Dendritic cell treated with granulocyte-macrophage colony-stimulating factor and Interleukin-4, amounts not matched to agents 40 ng/mL and 50 ng/mL, for 4 days (primary cell): ENCODE measurements around the gene OXER1.
"Not testable (repeated sequence)": the region's sequence is repeated elsewhere in the genome, so short reads cannot be mapped to it uniquely, and the experiment has no call there.

Experiments
- H3K27ac Mint-ChIP-seq: one replicate; pipeline ENCODE4 v1.8.0; 2022; ENCODE audit warnings: mild to moderate bottlenecking, mixed read lengths
- H3K27me3 Mint-ChIP-seq: one replicate; pipeline ENCODE4 v1.8.0; 2022; ENCODE audit warnings: mild to moderate bottlenecking, mixed read lengths
- H3K36me3 Mint-ChIP-seq: one replicate; pipeline ENCODE4 v1.8.0; 2022; ENCODE audit warnings: low read depth, mixed read lengths
- H3K4me1 Mint-ChIP-seq: one replicate; pipeline ENCODE4 v1.8.0; 2022; ENCODE audit warnings: low read depth, mixed read lengths
- H3K4me3 Mint-ChIP-seq: one replicate; pipeline ENCODE4 v1.8.0; 2022; ENCODE audit warnings: mild to moderate bottlenecking, moderate library complexity, mixed read lengths
- H3K9me3 Mint-ChIP-seq: one replicate; pipeline ENCODE4 v1.8.0; 2022; ENCODE audit warnings: mixed read lengths
- intact Hi-C: fragments of 100-400 bp; cut with micrococcal nuclease; formaldehyde crosslinking; loops from one replicate; pipeline ENCODE4 v1.15.0; 2022

Gene OXER1

DNA sequence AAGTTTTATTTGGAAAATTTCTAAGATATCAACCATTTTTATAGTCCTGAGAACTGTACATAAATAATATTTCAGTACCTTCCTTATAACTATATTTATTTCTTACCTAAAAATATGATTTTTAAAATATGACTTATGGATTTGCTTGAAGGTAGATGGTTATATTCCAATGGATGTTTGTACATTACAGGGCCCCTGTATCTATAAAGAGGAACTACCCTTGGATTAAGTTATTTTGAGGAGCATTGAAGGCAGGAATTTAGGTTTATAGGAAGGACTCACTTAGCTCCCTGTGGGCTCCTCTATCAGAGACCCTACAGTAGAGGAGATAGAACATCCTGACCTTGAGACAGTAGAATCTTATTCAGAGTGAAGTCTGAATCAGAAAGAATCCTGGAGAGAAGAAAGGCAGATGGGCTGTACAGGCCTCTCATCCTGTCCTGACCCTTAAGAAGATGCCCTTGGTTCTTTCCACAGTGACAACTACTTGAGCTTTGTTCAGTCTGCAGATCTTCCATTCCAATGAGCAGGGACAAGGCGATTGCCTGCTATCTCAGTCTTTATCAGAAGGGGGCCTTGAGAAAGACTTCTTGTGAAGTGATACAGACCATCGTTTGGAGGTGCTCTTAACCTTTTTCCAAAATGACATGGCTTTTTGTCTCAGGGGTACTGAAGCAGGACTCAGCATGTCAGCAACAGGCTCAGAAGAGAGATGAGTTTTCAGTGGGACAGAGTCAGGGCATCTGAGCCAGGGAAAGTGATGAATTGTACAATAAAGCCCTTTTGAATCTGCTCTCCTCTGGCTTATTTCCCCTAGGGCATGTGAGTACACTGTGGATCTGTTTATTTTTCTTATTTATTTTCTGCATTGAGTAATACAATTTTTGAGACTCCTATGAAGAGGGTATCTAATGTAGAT, 20.9 kb downstream of the OXER1 start:
- no peak overlapping the region for H3K4me3 Mint-ChIP-seq
- H3K36me3 Mint-ChIP-seq, result peaks cover 4% of the 10 kb centered on the region
- peaks cover 12% of the 10 kb centered on the region for H3K27me3 Mint-ChIP-seq
- H3K27ac Mint-ChIP-seq, result no peak overlapping the region
- H3K9me3 Mint-ChIP-seq, result peaks cover 8% of the 10 kb centered on the region
- H3K4me1 Mint-ChIP-seq, result no peaks in the 10 kb centered on the region
- intact Hi-C loops, result no loop called here

DNA sequence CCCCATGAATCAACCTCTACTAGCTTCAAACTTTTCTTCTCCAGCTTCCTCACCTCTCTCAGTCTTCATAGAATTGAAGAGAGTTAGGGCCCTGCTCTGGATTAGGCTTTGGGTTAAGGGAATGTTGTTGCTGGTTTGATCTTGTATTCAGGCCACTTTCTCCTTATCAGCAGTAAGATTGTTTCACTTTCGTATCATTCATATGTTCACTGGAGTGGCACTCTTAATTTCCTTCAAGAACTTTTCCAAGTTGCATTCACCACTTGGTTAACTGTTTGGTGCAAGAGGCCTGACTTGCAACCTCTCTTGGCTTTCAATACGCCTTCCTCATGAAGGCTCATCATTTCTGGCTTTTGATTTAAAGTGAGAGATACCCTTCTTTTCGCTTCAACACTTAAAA, 22.8 kb downstream of the OXER1 start:
- peaks cover 6% of the 10 kb centered on the region for H3K4me1 Mint-ChIP-seq
- intact Hi-C loops, result no loop called here
- H3K9me3 Mint-ChIP-seq, result peaks cover 16% of the 10 kb centered on the region
- H3K4me3 Mint-ChIP-seq, result no peak overlapping the region
- H3K27ac Mint-ChIP-seq, result no peak overlapping the region
- H3K27me3 Mint-ChIP-seq, result peaks cover 1% of the 10 kb centered on the region
- H3K36me3 Mint-ChIP-seq, result peaks cover 7% of the 10 kb centered on the region

- Mint-ChIP-seq H3K27me3 (peaks cover 2% of the 10 kb centered on the region), H3K36me3 (peaks cover 46% of the 10 kb centered on the region), H3K27ac (no peak overlapping the region), H3K4me1 (peaks cover 6% of the 10 kb centered on the region), H3K9me3 (peaks cover 60% of the 10 kb centered on the region), H3K4me3 (no peak overlapping the region)
- intact Hi-C loops, result no loop called here
Measured at GRCh38 chr2:42736598-42737322, 27.2 kb downstream of the OXER1 start.

GRCh38 chr2:42733852-42734251, 30.1 kb downstream of the OXER1 start:
- no peak overlapping the region for H3K4me3 Mint-ChIP-seq
- peaks cover 79% of the 10 kb centered on the region for H3K9me3 Mint-ChIP-seq
- peaks cover 6% of the 10 kb centered on the region for H3K4me1 Mint-ChIP-seq
- peaks cover 54% of the 10 kb centered on the region for H3K36me3 Mint-ChIP-seq
- peaks cover 3% of the 10 kb centered on the region for H3K27me3 Mint-ChIP-seq
- intact Hi-C loops, result no loop called here
- no peak overlapping the region for H3K27ac Mint-ChIP-seq

GRCh38 chr2:42731316-42731715, 32.6 kb downstream of the OXER1 start:
- H3K27me3 Mint-ChIP-seq, H3K27ac Mint-ChIP-seq, H3K4me1 Mint-ChIP-seq, H3K4me3 Mint-ChIP-seq, intact Hi-C loops: not testable (repeated sequence)
- H3K9me3 Mint-ChIP-seq, result peaks cover 70% of the 10 kb centered on the region
- peaks cover 52% of the 10 kb centered on the region for H3K36me3 Mint-ChIP-seq

GRCh38 chr2:42726680-42727079, 37.3 kb downstream of the OXER1 start:
- Mint-ChIP-seq H3K9me3 (peaks cover 24% of the 10 kb centered on the region), H3K4me3 (no peak overlapping the region), H3K4me1 (peaks cover 34% of the 10 kb centered on the region), H3K36me3 (peaks cover 11% of the 10 kb centered on the region), H3K27me3 (peaks cover 1% of the 10 kb centered on the region), H3K27ac (no peak overlapping the region)
- intact Hi-C loops, result no loop called here

- intact Hi-C loops, result no loop called here
- Mint-ChIP-seq H3K4me3 (no peak overlapping the region), H3K4me1 (peaks cover 34% of the 10 kb centered on the region), H3K36me3 (peaks cover under 1% of the 10 kb centered on the region), H3K27ac (peak overlapping the region; percentile 68), H3K9me3 (peaks cover 13% of the 10 kb centered on the region), H3K27me3 (peaks cover 1% of the 10 kb centered on the region)
Measured at GRCh38 chr2:42725657-42726056, 38.3 kb downstream of the OXER1 start.

GRCh38 chr2:42724886-42725285, 39.0 kb downstream of the OXER1 start:
- intact Hi-C loops, result no loop called here
- peaks cover 6% of the 10 kb centered on the region for H3K9me3 Mint-ChIP-seq
- peaks cover 34% of the 10 kb centered on the region for H3K4me1 Mint-ChIP-seq
- H3K27ac Mint-ChIP-seq, result peak overlapping the region; percentile 68
- H3K4me3 Mint-ChIP-seq, result no peak overlapping the region
- H3K27me3 Mint-ChIP-seq, result peaks cover 1% of the 10 kb centered on the region
- no peaks in the 10 kb centered on the region for H3K36me3 Mint-ChIP-seq

GRCh38 chr2:42723465-42723864, 40.5 kb downstream of the OXER1 start:
- H3K27me3 Mint-ChIP-seq, result no peaks in the 10 kb centered on the region
- H3K36me3 Mint-ChIP-seq, result no peaks in the 10 kb centered on the region
- no peaks in the 10 kb centered on the region for H3K9me3 Mint-ChIP-seq
- H3K27ac Mint-ChIP-seq, result no peak overlapping the region
- intact Hi-C loops, result no loop called here
- no peak overlapping the region for H3K4me3 Mint-ChIP-seq
- peaks cover 34% of the 10 kb centered on the region for H3K4me1 Mint-ChIP-seq

- Mint-ChIP-seq H3K4me3 (no peak overlapping the region), H3K27ac (peak overlapping the region; percentile 61), H3K36me3 (no peaks in the 10 kb centered on the region), H3K9me3 (no peaks in the 10 kb centered on the region), H3K27me3 (no peaks in the 10 kb centered on the region), H3K4me1 (peaks cover 34% of the 10 kb centered on the region)
- intact Hi-C loops, result loop anchor here (1.0 kb wide), 1 partner anchor 30 kb away; no protein-coding TSS in a partner anchor
Measured at GRCh38 chr2:42722320-42723190, 41.4 kb downstream of the OXER1 start.

DNA sequence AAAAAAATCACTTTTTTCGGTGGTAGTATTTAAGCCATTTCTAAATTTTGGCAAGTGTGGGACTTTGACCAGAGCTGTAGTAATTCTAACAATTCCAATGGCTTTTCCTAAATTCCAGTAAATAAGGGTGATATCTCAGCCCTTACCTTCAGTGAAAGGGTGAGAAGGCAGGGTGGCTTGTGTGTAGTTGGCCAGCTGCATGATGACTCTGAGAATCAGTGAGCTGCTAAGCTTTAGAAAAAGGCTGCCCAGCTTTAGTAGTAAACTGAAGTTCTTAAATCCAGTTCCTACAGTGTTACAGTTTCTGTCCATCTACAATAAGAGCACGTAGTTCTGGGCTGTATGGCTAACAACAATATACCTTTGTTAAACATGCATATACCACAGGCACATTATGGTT, 42.0 kb downstream of the OXER1 start:
- H3K36me3 Mint-ChIP-seq, result no peaks in the 10 kb centered on the region
- H3K9me3 Mint-ChIP-seq, result no peaks in the 10 kb centered on the region
- no peaks in the 10 kb centered on the region for H3K27me3 Mint-ChIP-seq
- peak overlapping the region; percentile 61 for H3K27ac Mint-ChIP-seq
- intact Hi-C loops, result loop anchor here (1.0 kb wide), 1 partner anchor 30 kb away; no protein-coding TSS in a partner anchor
- H3K4me3 Mint-ChIP-seq, result no peak overlapping the region
- H3K4me1 Mint-ChIP-seq, result peaks cover 34% of the 10 kb centered on the region

DNA sequence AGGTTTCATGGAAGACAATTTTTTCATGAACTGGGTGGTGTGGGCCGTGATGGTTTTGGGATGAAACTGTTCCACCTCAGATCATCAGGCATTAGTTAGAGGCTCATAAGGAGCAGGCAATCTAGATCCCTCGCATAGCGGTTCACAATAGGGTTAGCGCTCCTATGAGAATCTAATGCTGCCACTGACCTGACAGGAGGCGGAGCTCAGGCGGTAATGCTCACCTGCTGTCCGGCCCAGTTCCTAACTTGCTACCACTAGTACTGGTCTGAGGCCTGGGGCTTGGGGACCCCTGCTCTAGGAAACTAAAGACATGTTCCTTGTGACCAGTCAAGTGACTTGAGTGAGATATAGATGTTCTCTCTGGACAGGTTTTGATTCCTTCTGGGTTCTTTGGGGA, 49.2 kb downstream of the OXER1 start:
- Mint-ChIP-seq H3K27ac (no peak overlapping the region), H3K4me1 (no peaks in the 10 kb centered on the region), H3K36me3 (no peaks in the 10 kb centered on the region), H3K27me3 (no peaks in the 10 kb centered on the region), H3K4me3 (no peak overlapping the region), H3K9me3 (no peaks in the 10 kb centered on the region)
- intact Hi-C loops, result loop anchor here (10.0 kb wide), 1 partner anchor 60 kb away; no protein-coding TSS in a partner anchor

GRCh38 chr2:42713920-42714319, 50.0 kb downstream of the OXER1 start:
- Mint-ChIP-seq H3K27ac (no peak overlapping the region), H3K27me3 (no peaks in the 10 kb centered on the region), H3K4me1 (no peaks in the 10 kb centered on the region), H3K9me3 (no peaks in the 10 kb centered on the region), H3K4me3 (no peak overlapping the region), H3K36me3 (peaks cover 4% of the 10 kb centered on the region)
- intact Hi-C loops, result loop anchor here (10.0 kb wide), 1 partner anchor 61 kb away; no protein-coding TSS in a partner anchor
